HCT116 (cell line): Measurements from ENCODE around the gene PRMT3. TPM values are rescaled to one million over a fixed set of nuclear protein-coding genes. Genes with fewer than 3 reads are reported as not detected.

Experiments used
- ATAC-seq: fragments of 200-7000 bp; cut with Tn5 transposase; 2 replicates; pipeline ENCODE4 v1.9.1; 2020; ENCODE audit warnings: mild to moderate bottlenecking, moderate library complexity
- BruUV-seq: library from RNA; stranded (reverse); fragments of 400-500 nt; replicated peaks from 2 replicates; lab custom pipeline; 2021; lab: Mats Ljungman, UMichigan
- CTCF ChIA-PET: fragments of 300-600 bp; sonication (Branson Sonifier 250); formaldehyde crosslinking; loops from one replicate; lab custom pipeline; 2021; ENCODE audit warnings: antibody characterized with exemption; lab: Charles Lee
- POLR2A ChIA-PET: fragments of 300-600, 350-600 bp; sonication (Branson Sonifier 250); formaldehyde crosslinking; loops from one replicate; lab custom pipeline; 2021; ENCODE audit warnings: antibody characterized with exemption; lab: Charles Lee
- RAD21 ChIA-PET, 2 experiments: fragments of 300-600 bp; sonication (Branson Sonifier 250); formaldehyde crosslinking; loops; one replicate each; lab custom pipeline; 2023; ENCODE audit warnings: low total read pairs in 2 of 2; ENCODE audit not compliant: uncharacterized antibody in 2 of 2, unreplicated experiment in 2 of 2, low non-redundant PET in 1 of 2; lab: Charles Lee
- DNase-seq: peaks from one replicate; pipeline ENCODE4 v3.0.0-alpha.2; 2010; ENCODE audit warnings: low read depth, low spot score
- H2AFZ ChIP-seq: fragments of 200-600 bp; shearing (Covaris generic), sonication (generic); 2 replicates; pipeline ENCODE4 v1.6.1; 2017; ENCODE audit warnings: low read depth, mixed run types, mixed read lengths, antibody characterized with exemption, low read length; ENCODE audit not compliant: poor library complexity, severe bottlenecking
- H3K27ac ChIP-seq: 2 replicates; pipeline ENCODE4 v1.5.1; 2012; ENCODE audit warnings: low read depth, low read length
- H3K27me3 ChIP-seq: fragments of 200-600 bp; sonication (generic); 2 replicates; pipeline ENCODE4 v1.6.1; 2016; ENCODE audit warnings: mixed run types, low read length, mixed read lengths; ENCODE audit not compliant: insufficient read depth
- H3K36me3 ChIP-seq, 2 experiments: fragments of 200-500 bp in 1 of 2; fragments of 200-600 bp in 1 of 2; sonication (Bioruptor generic) in 1 of 2; sonication (generic) in 1 of 2; 2 replicates each; pipeline versions ENCODE4 v1.5.1 to v1.6.1; 2014 to 2016; ENCODE audit warnings: low read length in 2 of 2, inconsistent platforms in 1 of 2, mixed read lengths in 1 of 2, mixed run types in 1 of 2; ENCODE audit not compliant: insufficient read depth in 2 of 2, control insufficient read depth in 1 of 2
- H3K4me1 ChIP-seq, 2 experiments: fragments of 200-600 bp in 1 of 2; sonication (generic) in 1 of 2; 2 replicates each; pipeline versions ENCODE4 v1.5.1 to v1.6.1; 2012 to 2017; ENCODE audit warnings: low read length in 2 of 2, inconsistent platforms in 1 of 2, mild to moderate bottlenecking in 1 of 2, mixed read lengths in 1 of 2, mixed run types in 1 of 2, moderate library complexity in 1 of 2; ENCODE audit not compliant: insufficient read depth in 2 of 2, control insufficient read depth in 1 of 2
- H3K4me2 ChIP-seq: fragments of 200-600 bp; sonication (generic); 2 replicates; pipeline ENCODE4 v1.6.1; 2017; ENCODE audit warnings: mixed run types, low read length, mixed read lengths
- H3K4me3 ChIP-seq, 2 experiments: fragments of 200-600 bp in 1 of 2; sonication (generic) in 1 of 2; replicated peaks in 1 of 2; 2 replicates each; pipeline ENCODE4 v1.5.1; 2011 to 2016; ENCODE audit warnings: low read length in 2 of 2, control low read depth in 1 of 2, low read depth in 1 of 2, mild to moderate bottlenecking in 1 of 2, mixed read lengths in 1 of 2, mixed run types in 1 of 2
- H3K79me2 ChIP-seq: fragments of 200-600 bp; sonication (generic); 2 replicates; pipeline ENCODE4 v1.6.1; 2017; ENCODE audit warnings: mild to moderate bottlenecking, mixed run types, low read length, moderate library complexity, mixed read lengths; ENCODE audit not compliant: insufficient read depth
- H3K9ac ChIP-seq: fragments of 200-600 bp; sonication (generic); 2 replicates; pipeline ENCODE4 v1.6.1; 2016; ENCODE audit warnings: low read length, mixed read lengths
- H3K9me2 ChIP-seq: fragments of 200-600 bp; sonication (generic), shearing (Covaris generic); 2 replicates; pipeline ENCODE4 v1.6.1; 2017; ENCODE audit warnings: mixed run types, mild to moderate bottlenecking, moderate library complexity; ENCODE audit not compliant: insufficient read depth
- H3K9me3 ChIP-seq, 2 experiments: fragments of 200-500 bp in 1 of 2; fragments of 200-600 bp in 1 of 2; sonication (Bioruptor generic) in 1 of 2; sonication (generic) in 1 of 2; 2 replicates each; pipeline ENCODE4 v1.6.1; 2014 to 2017; ENCODE audit warnings: low read length in 2 of 2, mixed read lengths in 2 of 2, inconsistent platforms in 1 of 2, low read depth in 1 of 2, mild to moderate bottlenecking in 1 of 2, mixed run types in 1 of 2, moderate library complexity in 1 of 2; ENCODE audit not compliant: control insufficient read depth in 1 of 2, insufficient read depth in 1 of 2
- H4K20me1 ChIP-seq: fragments of 200-600 bp; sonication (generic), shearing (Covaris generic); 2 replicates; pipeline ENCODE4 v1.6.1; 2017; ENCODE audit warnings: mixed run types, mild to moderate bottlenecking, moderate library complexity; ENCODE audit not compliant: insufficient read depth
- ATF3 ChIP-seq: IDR thresholded peaks from 2 replicates; pipeline ENCODE4 v1.6.1; 2012
- CTCF ChIP-seq, 3 experiments: fragments of 200-600 bp in 1 of 3; sonication (generic) in 1 of 3; IDR thresholded peaks in 2 of 3; conservative IDR thresholded peaks in 1 of 3; 2 replicates each; pipeline ENCODE4 v1.5.1; 2012 to 2017; ENCODE audit warnings: low read depth in 2 of 3, low read length in 2 of 3, antibody characterized with exemption in 1 of 3, borderline replicate concordance in 1 of 3, control low read depth in 1 of 3, mild to moderate bottlenecking in 1 of 3, mixed read lengths in 1 of 3, mixed run types in 1 of 3, moderate library complexity in 1 of 3; ENCODE audit not compliant: insufficient read depth in 1 of 3
- EGR1 ChIP-seq: IDR thresholded peaks from 2 replicates; pipeline ENCODE4 v1.6.1; 2012; ENCODE audit warnings: low read depth
- ELF1 ChIP-seq: IDR thresholded peaks from 2 replicates; pipeline ENCODE4 v1.6.1; 2012; ENCODE audit warnings: low read depth, borderline replicate concordance
- EZH2 ChIP-seq: fragments of 200-600 bp; sonication (generic); IDR thresholded peaks from 2 replicates; pipeline ENCODE4 v1.6.1; 2017; ENCODE audit warnings: antibody characterized with exemption, mixed run types
- EZH2phosphoT487 ChIP-seq: fragments of 200-600 bp; IDR thresholded peaks from 2 replicates; pipeline ENCODE4 v1.6.1; 2018; ENCODE audit warnings: antibody characterized with exemption, borderline replicate concordance
- FOSL1 ChIP-seq: IDR thresholded peaks from 2 replicates; pipeline ENCODE4 v1.6.1; 2012; ENCODE audit warnings: low read depth
- JUND ChIP-seq: IDR thresholded peaks from 2 replicates; pipeline ENCODE4 v1.6.1; 2012
- MAX ChIP-seq: IDR thresholded peaks from 2 replicates; pipeline ENCODE4 v1.6.1; 2012
- POLR2A ChIP-seq: IDR thresholded peaks from 2 replicates; pipeline ENCODE4 v1.7.0; 2011; ENCODE audit warnings: borderline replicate concordance; ENCODE audit not compliant: insufficient read depth, insufficient read length; ENCODE audit errors: extremely low read depth
- POLR2AphosphoS5 ChIP-seq: IDR thresholded peaks from 2 replicates; pipeline ENCODE4 v1.6.1; 2011; ENCODE audit warnings: mild to moderate bottlenecking, low read depth, low read length, moderate library complexity
- SRF ChIP-seq: IDR thresholded peaks from 2 replicates; pipeline ENCODE4 v1.6.1; 2012; ENCODE audit warnings: low read depth
- YY1 ChIP-seq: IDR thresholded peaks from 2 replicates; pipeline ENCODE4 v1.6.1; 2011; ENCODE audit warnings: low read length, low read depth, moderate library complexity, mild to moderate bottlenecking; ENCODE audit not compliant: insufficient replicate concordance; ENCODE audit errors: extremely low read depth
- ZNF274 ChIP-seq: fragments of 200-500 bp; sonication (Bioruptor generic); IDR thresholded peaks from 2 replicates; pipeline ENCODE4 v1.6.1; 2014; ENCODE audit warnings: mild to moderate bottlenecking, low read depth, low read length, inconsistent platforms
- intact Hi-C: fragments of 100-400 bp; cut with micrococcal nuclease; formaldehyde crosslinking; loops from 2 replicates; pipeline ENCODE4 v1.10.0; 2022
- total RNA-seq: library from RNA; stranded (reverse); gene quantifications from one replicate; pipeline ENCODE4 v1.2.1, GENCODE V29; 2021; ENCODE audit not compliant: unreplicated experiment

The PRMT3 gene
- total RNA-seq, 1 experiment from 2014 or later = 24.3 TPM

GRCh38 chr11:20374741-20375300 lies 12.7 kb upstream of the PRMT3 start:
- H3K9me3 ChIP-seq = no peaks in the 10 kb centered on the region
- H3K79me2 ChIP-seq = no peaks in the 10 kb centered on the region
- DNase-seq = no peak
- no peak overlapping the region for H3K4me2 ChIP-seq
- no peaks in the 10 kb centered on the region for H3K4me1 ChIP-seq
- H3K4me3 ChIP-seq = no peak overlapping the region
- no peak overlapping the region for H3K9ac ChIP-seq
- no peaks in the 10 kb centered on the region for H3K9me2 ChIP-seq
- ATAC-seq = no peak
- H4K20me1 ChIP-seq = no peaks in the 10 kb centered on the region
- BruUV-seq = no TSS peak
- POLR2A ChIA-PET = no interaction called here
- peaks cover 0 to 5% of the 10 kb centered on the region in 2 experiments; a peak in 2 of 4 replicates for H3K36me3 ChIP-seq
- no peak overlapping the region for H2AFZ ChIP-seq
- no peak for TF ChIP-seq ATF3
- TF ChIP-seq ZNF274 = no peak
- TF ChIP-seq EGR1 = no peak
- TF ChIP-seq POLR2AphosphoS5 = no peak
- TF ChIP-seq EZH2phosphoT487 = no peak
- TF ChIP-seq POLR2A = no peak
- no peak for TF ChIP-seq MAX
- no peak for TF ChIP-seq SRF
- no peak for TF ChIP-seq CTCF (IDR thresholded peaks at IDR 0.05 in 2 of 3, conservative IDR thresholded peaks at IDR 0.05 in 1 of 3; ENCODE audit: borderline replicate concordance in 1 of 3, insufficient read depth in 1 of 3, low read depth in 2 of 3, low read length in 2 of 3)
- no peak for TF ChIP-seq JUND
- no peak for TF ChIP-seq EZH2
- TF ChIP-seq FOSL1 = no peak
- no peak for TF ChIP-seq ELF1
- no peak for TF ChIP-seq YY1
- RAD21 ChIA-PET = no interaction called here
- CTCF ChIA-PET = interaction anchor here (1.2 kb wide), 1 partner anchor 22 kb away, joined by 3 read pairs; no protein-coding TSS in a partner anchor
- intact Hi-C loops = no loop called here
- H3K27ac ChIP-seq = no peak overlapping the region
- H3K27me3 ChIP-seq = no peaks in the 10 kb centered on the region
